ENCODE measurements around the gene ZFP36.

GRCh38 chr19:39407660-39408391, 1.2 kb downstream of the ZFP36 start:
- peak in 1 of 5 experiments; percentile 19 for TF ChIP-seq CTCF (IDR thresholded peaks at IDR 0.05)
- TF ChIP-seq POLR2A (IDR thresholded peaks at IDR 0.05) = peak; percentile 5 to 45
- peak in 1 of 2 donors; percentile 95 for TF ChIP-seq EP300 (IDR thresholded peaks at IDR 0.05)
